H9 (cell line): ENCODE data around the gene GORASP1. TPM values are rescaled to one million over a fixed set of nuclear protein-coding genes. Genes with fewer than 3 reads are reported as not detected.

Source experiments
- DNase-seq: peaks from one replicate; pipeline ENCODE4 v3.0.0-alpha.2; 2017
- H2AFZ ChIP-seq: one replicate; pipeline ENCODE4 v1.6.1; 2013; ENCODE audit warnings: mild to moderate bottlenecking, low read length, control low read depth, moderate library complexity
- H2AK5ac ChIP-seq: 2 replicates; pipeline ENCODE4 v1.6.1; 2013; ENCODE audit warnings: low read length, control low read depth, mixed read lengths; ENCODE audit not compliant: insufficient read length
- H2BK120ac ChIP-seq: one replicate; pipeline ENCODE4 v1.6.1; 2013; ENCODE audit warnings: low read depth, mild to moderate bottlenecking, low read length, control low read depth, inconsistent platforms; ENCODE audit not compliant: poor library complexity, severe bottlenecking
- H2BK12ac ChIP-seq: 2 replicates; pipeline ENCODE4 v1.6.1; 2013; ENCODE audit warnings: low read length, control low read depth, mixed read lengths, low read depth; ENCODE audit not compliant: insufficient read length
- H2BK15ac ChIP-seq: 2 replicates; pipeline ENCODE4 v1.6.1; 2013; ENCODE audit warnings: low read depth, low read length, control low read depth
- H2BK20ac ChIP-seq: one replicate; pipeline ENCODE4 v1.6.1; 2013; ENCODE audit warnings: low read depth, mild to moderate bottlenecking, low read length, control low read depth, inconsistent platforms; ENCODE audit not compliant: poor library complexity, severe bottlenecking
- H2BK5ac ChIP-seq: 2 replicates; pipeline ENCODE4 v1.6.1; 2013; ENCODE audit warnings: low read length, control low read depth, mixed read lengths; ENCODE audit not compliant: insufficient read length
- H3K14ac ChIP-seq: 2 replicates; pipeline ENCODE4 v1.6.1; 2013; ENCODE audit warnings: low read length, control low read depth; ENCODE audit not compliant: insufficient read depth
- H3K18ac ChIP-seq: 2 replicates; pipeline ENCODE4 v1.6.1; 2013; ENCODE audit warnings: low read depth, mild to moderate bottlenecking, mixed read lengths, low read length, control low read depth; ENCODE audit not compliant: insufficient read length
- H3K23ac ChIP-seq: 2 replicates; pipeline ENCODE4 v1.6.1; 2013; ENCODE audit warnings: low read length, control low read depth, mixed read lengths, low read depth; ENCODE audit not compliant: insufficient read length
- H3K23me2 ChIP-seq: 2 replicates; pipeline ENCODE4 v1.6.1; 2013; ENCODE audit warnings: low read depth, mild to moderate bottlenecking, mixed read lengths, low read length, control low read depth; ENCODE audit not compliant: insufficient read length, poor library complexity, severe bottlenecking
- H3K27ac ChIP-seq: 2 replicates; pipeline ENCODE4 v1.5.1; 2013; ENCODE audit warnings: low read length, control low read depth, mixed read lengths, low read depth; ENCODE audit not compliant: insufficient read length
- H3K27me3 ChIP-seq: 2 replicates; pipeline ENCODE4 v1.6.1; 2013; ENCODE audit warnings: low read length, control low read depth, inconsistent platforms; ENCODE audit not compliant: insufficient read depth
- H3K4ac ChIP-seq: 2 replicates; pipeline ENCODE4 v1.6.1; 2013; ENCODE audit warnings: low read depth, mild to moderate bottlenecking, control low read depth, inconsistent platforms, low read length, moderate library complexity
- H3K4me1 ChIP-seq: 2 replicates; pipeline ENCODE4 v1.6.1; 2013; ENCODE audit warnings: low read length, control low read depth, inconsistent platforms; ENCODE audit not compliant: insufficient read depth
- H3K4me2 ChIP-seq: 2 replicates; pipeline ENCODE4 v1.6.1; 2013; ENCODE audit warnings: low read length, control low read depth, mixed read lengths; ENCODE audit not compliant: insufficient read length, insufficient read depth
- H3K56ac ChIP-seq: 2 replicates; pipeline ENCODE4 v1.6.1; 2013; ENCODE audit warnings: low read depth, mild to moderate bottlenecking, mixed read lengths, low read length, control low read depth; ENCODE audit not compliant: insufficient read length
- H3K79me1 ChIP-seq: 2 replicates; pipeline ENCODE4 v1.6.1; 2013; ENCODE audit warnings: low read depth, mild to moderate bottlenecking, moderate library complexity, low read length, control low read depth, inconsistent platforms; ENCODE audit not compliant: insufficient read depth, poor library complexity, severe bottlenecking
- H3K79me2 ChIP-seq: 2 replicates; pipeline ENCODE4 v1.6.1; 2013; ENCODE audit warnings: low read length, control low read depth, inconsistent platforms; ENCODE audit not compliant: insufficient read depth
- H3K9ac ChIP-seq: 2 replicates; pipeline ENCODE4 v1.6.1; 2013; ENCODE audit warnings: low read length, control low read depth, mixed read lengths; ENCODE audit not compliant: insufficient read length; ENCODE audit errors: extremely low read depth
- H3K9me3 ChIP-seq: one replicate; pipeline ENCODE4 v1.6.1; 2013; ENCODE audit warnings: low read depth, low read length, inconsistent platforms; ENCODE audit not compliant: control insufficient read depth
- H3T11ph ChIP-seq: one replicate; pipeline ENCODE4 v1.6.1; 2013; ENCODE audit warnings: mild to moderate bottlenecking, low read length, control low read depth, inconsistent platforms
- H4K20me1 ChIP-seq: one replicate; pipeline ENCODE4 v1.6.1; 2013; ENCODE audit not compliant: control insufficient read depth, insufficient read length, insufficient read depth
- H4K5ac ChIP-seq: 2 replicates; pipeline ENCODE4 v1.6.1; 2013; ENCODE audit warnings: low read depth, mild to moderate bottlenecking, mixed read lengths, low read length, control low read depth; ENCODE audit not compliant: insufficient read length
- H4K8ac ChIP-seq: replicated peaks from 2 replicates; pipeline ENCODE4 v1.6.1; 2013; ENCODE audit warnings: low read length, control low read depth, mixed read lengths, low read depth; ENCODE audit not compliant: insufficient read length
- H4K91ac ChIP-seq: 2 replicates; pipeline ENCODE4 v1.6.1; 2013; ENCODE audit warnings: low read depth, mild to moderate bottlenecking, moderate library complexity, mixed read lengths, low read length, control low read depth; ENCODE audit not compliant: insufficient read length
- H3K27ac Mint-ChIP-seq, 3 experiments: 2 replicates in 2 of 3; 3 replicates in 1 of 3; pipeline ENCODE4 v1.8.0; 2020 to 2021; ENCODE audit warnings: mixed read lengths in 3 of 3, mild to moderate bottlenecking in 1 of 3, moderate library complexity in 1 of 3
- H3K27me3 Mint-ChIP-seq: 2 replicates; pipeline ENCODE4 v1.8.0; 2021; ENCODE audit warnings: low read depth, mild to moderate bottlenecking, moderate library complexity, mixed read lengths
- H3K36me3 Mint-ChIP-seq, 3 experiments: 2 replicates in 2 of 3; 3 replicates in 1 of 3; pipeline ENCODE4 v1.8.0; 2020 to 2021; ENCODE audit warnings: low read depth in 3 of 3, mixed read lengths in 3 of 3; ENCODE audit not compliant: insufficient read depth in 1 of 3
- H3K4me1 Mint-ChIP-seq, 2 experiments: 2 replicates each; pipeline ENCODE4 v1.8.0; 2020; ENCODE audit warnings: mixed read lengths in 2 of 2
- H3K4me3 Mint-ChIP-seq, 2 experiments: 2 replicates in 1 of 2; 3 replicates in 1 of 2; pipeline ENCODE4 v1.8.0; 2020 to 2021; ENCODE audit warnings: mild to moderate bottlenecking in 2 of 2, mixed read lengths in 2 of 2, moderate library complexity in 1 of 2
- H3K9me3 Mint-ChIP-seq, 2 experiments: 2 replicates in 1 of 2; 3 replicates in 1 of 2; pipeline ENCODE4 v1.8.0; 2020; ENCODE audit warnings: mild to moderate bottlenecking in 2 of 2, mixed read lengths in 2 of 2, moderate library complexity in 1 of 2
- WGBS: extraction: QIAGEN DNeasy Blood & Tissue Kit; methylation state at CpG from one replicate; pipeline ENCODE4 v1.1.7; 2013; ENCODE audit warnings: missing lambda C conversion rate, low lambda C conversion rate, mixed read lengths; ENCODE audit not compliant: insufficient read length; ENCODE audit errors: extremely low coverage; 5-methylcytosine and 5-hydroxymethylcytosine counted together
- total RNA-seq: library from RNA; stranded (reverse); gene quantifications from 2 replicates; pipeline ENCODE4 v1.2.1, GENCODE V29; 2021
- TF ChIP-seq, protein P1 (sequence below): fragments of 200-600 bp; sonication (generic); conservative IDR thresholded peaks from 3 replicates; pipeline ENCODE4 v1.8.0; 2021; ENCODE audit warnings: antibody characterized with exemption, mild to moderate bottlenecking

The GORASP1 gene
- total RNA-seq, 1 experiment from 2014 or later = 37.4 TPM

DNA sequence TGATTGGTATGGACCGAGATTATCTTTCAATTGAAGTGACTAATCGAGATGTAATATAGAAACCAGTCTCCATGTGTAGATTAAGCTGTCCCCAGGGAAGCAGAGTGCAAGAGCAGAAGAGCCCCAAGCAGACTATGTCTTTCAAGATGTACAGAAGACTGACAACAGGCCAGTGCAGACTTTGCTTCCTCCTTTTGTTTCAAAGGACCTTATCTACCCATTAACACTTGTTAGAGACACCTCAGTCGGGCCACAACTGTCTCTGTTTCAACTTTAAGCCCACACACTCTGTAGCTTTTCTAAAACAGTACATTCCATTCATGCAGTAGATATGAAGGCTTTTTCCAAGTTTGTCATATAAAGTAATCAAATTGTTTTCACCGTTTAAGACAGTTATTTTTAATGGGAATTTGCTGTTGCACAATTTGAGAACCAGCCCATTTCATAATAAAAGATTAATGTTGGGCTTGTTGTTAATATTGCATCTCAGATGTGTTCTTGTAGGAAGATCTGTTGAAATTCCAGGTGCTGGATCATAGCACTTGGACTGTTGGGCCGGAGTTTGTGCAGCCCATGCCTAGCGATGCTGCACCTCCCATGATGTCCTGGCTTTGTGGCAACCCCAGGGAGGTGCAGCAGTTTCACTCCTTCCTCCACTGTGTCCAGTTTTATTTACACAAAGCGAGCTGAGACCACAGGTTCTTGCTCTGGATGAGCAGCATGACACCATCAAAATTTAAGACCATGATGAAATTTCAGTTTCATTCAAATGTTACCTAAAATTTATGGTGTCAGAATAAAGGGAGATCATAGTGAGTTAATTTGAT lies 12.4 kb downstream of the GORASP1 start:
- Histone ChIP-seq H3T11ph (no peak overlapping the region), H2BK120ac (no peak overlapping the region), H4K91ac (no peak overlapping the region), H3K56ac (no peak overlapping the region), H3K23me2 (no peaks in the 10 kb centered on the region), H4K5ac (no peak overlapping the region), H2AK5ac (no peak overlapping the region), H3K27me3 (no peaks in the 10 kb centered on the region), H3K9ac (no peak overlapping the region), H2BK5ac (no peak overlapping the region), H2AFZ (no peak overlapping the region), H3K4me2 (no peak overlapping the region), H3K4me1 (no peaks in the 10 kb centered on the region), H3K18ac (no peak overlapping the region), H3K23ac (no peak overlapping the region), H3K79me2 (no peaks in the 10 kb centered on the region), H4K20me1 (no peaks in the 10 kb centered on the region), H3K14ac (no peak overlapping the region), H2BK20ac (no peak overlapping the region), H4K8ac (no peak overlapping the region), H2BK15ac (no peak overlapping the region), H3K9me3 (no peaks in the 10 kb centered on the region), H2BK12ac (no peak overlapping the region), H3K27ac (no peak overlapping the region), H3K79me1 (no peaks in the 10 kb centered on the region), H3K4ac (no peak overlapping the region)
- Mint-ChIP-seq H3K4me1 (peaks cover 0 to 10% of the 10 kb centered on the region in 2 experiments; a peak in 2 of 4 replicates), H3K9me3 (no peaks in the 10 kb centered on the region), H3K27me3 (no peaks in the 10 kb centered on the region; the same call in 1 of the 2 replicates), H3K36me3 (peaks cover 24 to 70% (median 57%) of the 10 kb centered on the region in 3 experiments; a peak in 6 of 7 replicates), H3K4me3 (no peak overlapping the region), H3K27ac (no peak overlapping the region)
- WGBS = no CpG with 5 or more reads among the region's 7 CpGs
- TF ChIP-seq, protein P1, sequence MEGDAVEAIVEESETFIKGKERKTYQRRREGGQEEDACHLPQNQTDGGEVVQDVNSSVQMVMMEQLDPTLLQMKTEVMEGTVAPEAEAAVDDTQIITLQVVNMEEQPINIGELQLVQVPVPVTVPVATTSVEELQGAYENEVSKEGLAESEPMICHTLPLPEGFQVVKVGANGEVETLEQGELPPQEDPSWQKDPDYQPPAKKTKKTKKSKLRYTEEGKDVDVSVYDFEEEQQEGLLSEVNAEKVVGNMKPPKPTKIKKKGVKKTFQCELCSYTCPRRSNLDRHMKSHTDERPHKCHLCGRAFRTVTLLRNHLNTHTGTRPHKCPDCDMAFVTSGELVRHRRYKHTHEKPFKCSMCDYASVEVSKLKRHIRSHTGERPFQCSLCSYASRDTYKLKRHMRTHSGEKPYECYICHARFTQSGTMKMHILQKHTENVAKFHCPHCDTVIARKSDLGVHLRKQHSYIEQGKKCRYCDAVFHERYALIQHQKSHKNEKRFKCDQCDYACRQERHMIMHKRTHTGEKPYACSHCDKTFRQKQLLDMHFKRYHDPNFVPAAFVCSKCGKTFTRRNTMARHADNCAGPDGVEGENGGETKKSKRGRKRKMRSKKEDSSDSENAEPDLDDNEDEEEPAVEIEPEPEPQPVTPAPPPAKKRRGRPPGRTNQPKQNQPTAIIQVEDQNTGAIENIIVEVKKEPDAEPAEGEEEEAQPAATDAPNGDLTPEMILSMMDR = no peak
- DNase-seq = no peak
